Trophoblast cell (in vitro differentiated cells and primary cell): ENCODE data around the gene TAPT1.
"Not testable (repeated sequence)": the region's sequence is repeated elsewhere in the genome, so short reads cannot be mapped to it uniquely, and the experiment has no call there.

Experiments used
- DNase-seq, 2 donors: peaks; one replicate each; pipeline ENCODE4 v3.0.0-alpha.2; 2016
- H2AFZ ChIP-seq: 2 replicates; pipeline ENCODE4 v1.6.1; 2013; ENCODE audit warnings: low read length, moderate library complexity, mild to moderate bottlenecking; ENCODE audit not compliant: insufficient read depth, poor library complexity
- H2AK5ac ChIP-seq: 2 replicates; pipeline ENCODE4 v1.6.1; 2013; ENCODE audit warnings: mild to moderate bottlenecking, low read length
- H2BK120ac ChIP-seq: 2 replicates; pipeline ENCODE4 v1.6.1; 2013; ENCODE audit warnings: low read length, mild to moderate bottlenecking, moderate library complexity; ENCODE audit not compliant: insufficient read depth, poor library complexity
- H2BK12ac ChIP-seq: 2 replicates; pipeline ENCODE4 v1.6.1; 2013; ENCODE audit warnings: mild to moderate bottlenecking, low read length, moderate library complexity
- H2BK5ac ChIP-seq: 2 replicates; pipeline ENCODE4 v1.6.1; 2013; ENCODE audit warnings: low read length, low read depth, moderate library complexity, mild to moderate bottlenecking; ENCODE audit not compliant: poor library complexity
- H3K14ac ChIP-seq: 2 replicates; pipeline ENCODE4 v1.6.1; 2013; ENCODE audit warnings: mild to moderate bottlenecking, low read length
- H3K18ac ChIP-seq: 2 replicates; pipeline ENCODE4 v1.6.1; 2013; ENCODE audit warnings: mild to moderate bottlenecking, low read length
- H3K23ac ChIP-seq: 2 replicates; pipeline ENCODE4 v1.6.1; 2013; ENCODE audit warnings: low read length
- H3K27ac ChIP-seq: 2 replicates; pipeline ENCODE4 v1.5.1; 2013; ENCODE audit warnings: low read depth, mild to moderate bottlenecking, inconsistent platforms, low read length, moderate library complexity
- H3K27me3 ChIP-seq: 2 replicates; pipeline ENCODE4 v1.6.1; 2013; ENCODE audit warnings: inconsistent platforms, mild to moderate bottlenecking, low read length, moderate library complexity; ENCODE audit not compliant: insufficient read depth
- H3K36me3 ChIP-seq, 2 experiments: 1 replicate in 1 of 2; 2 replicates in 1 of 2; pipeline ENCODE4 v1.6.1; 2013; ENCODE audit warnings: low read length in 2 of 2, mild to moderate bottlenecking in 2 of 2, moderate library complexity in 1 of 2; ENCODE audit not compliant: insufficient read depth in 2 of 2, control insufficient read depth in 1 of 2
- H3K4ac ChIP-seq: 2 replicates; pipeline ENCODE4 v1.6.1; 2013; ENCODE audit warnings: low read depth, mild to moderate bottlenecking, low read length, moderate library complexity
- H3K4me1 ChIP-seq, 2 experiments: 1 replicate in 1 of 2; 2 replicates in 1 of 2; pipeline ENCODE4 v1.6.1; 2013; ENCODE audit warnings: low read length in 2 of 2, mild to moderate bottlenecking in 2 of 2, moderate library complexity in 1 of 2; ENCODE audit not compliant: insufficient read depth in 2 of 2, control insufficient read depth in 1 of 2
- H3K4me2 ChIP-seq: 2 replicates; pipeline ENCODE4 v1.6.1; 2013; ENCODE audit warnings: inconsistent platforms, mild to moderate bottlenecking, low read length, moderate library complexity
- H3K4me3 ChIP-seq: 2 replicates; pipeline ENCODE4 v1.5.1; 2013; ENCODE audit warnings: mild to moderate bottlenecking, low read depth, low read length, inconsistent platforms
- H3K79me1 ChIP-seq: one replicate; pipeline ENCODE4 v1.6.1; 2013; ENCODE audit warnings: low read length
- H3K79me2 ChIP-seq: 2 replicates; pipeline ENCODE4 v1.6.1; 2013; ENCODE audit warnings: low read length, mild to moderate bottlenecking; ENCODE audit not compliant: control insufficient read depth, insufficient read depth, poor library complexity
- H3K9ac ChIP-seq: 2 replicates; pipeline ENCODE4 v1.6.1; 2013; ENCODE audit warnings: mild to moderate bottlenecking, low read length
- H3K9me3 ChIP-seq: 2 replicates; pipeline ENCODE4 v1.6.1; 2013; ENCODE audit warnings: low read depth, mild to moderate bottlenecking, control low read depth, inconsistent platforms, low read length; ENCODE audit not compliant: insufficient read depth
- H4K12ac ChIP-seq: 2 replicates; pipeline ENCODE4 v1.6.1; 2013; ENCODE audit warnings: low read depth, mild to moderate bottlenecking, low read length, moderate library complexity
- H4K8ac ChIP-seq: 2 replicates; pipeline ENCODE4 v1.6.1; 2013; ENCODE audit warnings: low read depth, mild to moderate bottlenecking, low read length, moderate library complexity
- H4K91ac ChIP-seq: one replicate; pipeline ENCODE4 v1.6.1; 2013; ENCODE audit warnings: low read depth, mild to moderate bottlenecking, low read length, moderate library complexity
- WGBS: extraction: QIAGEN DNeasy Blood & Tissue Kit; methylation state at CpG from one replicate; pipeline ENCODE4 v1.1.7; 2013; ENCODE audit warnings: missing lambda C conversion rate; ENCODE audit not compliant: insufficient read length, insufficient coverage; ENCODE audit errors: extremely low coverage; 5-methylcytosine and 5-hydroxymethylcytosine counted together

The TAPT1 gene

GRCh38 chr4:16269742-16270453 lies 43.6 kb upstream of the TAPT1 start:
- DNase-seq = peak; percentile 39 to 55
- not testable (repeated sequence) for H3K36me3 ChIP-seq, H4K8ac ChIP-seq, H3K4ac ChIP-seq, H2AFZ ChIP-seq, H2BK12ac ChIP-seq, H3K9me3 ChIP-seq, H3K4me1 ChIP-seq, H3K9ac ChIP-seq, H2BK120ac ChIP-seq, H3K23ac ChIP-seq, H3K27ac ChIP-seq, H3K4me3 ChIP-seq, H3K27me3 ChIP-seq, H2BK5ac ChIP-seq, H3K79me2 ChIP-seq, H2AK5ac ChIP-seq, H3K4me2 ChIP-seq, H4K12ac ChIP-seq, H3K14ac ChIP-seq, H4K91ac ChIP-seq, H3K18ac ChIP-seq, H3K79me1 ChIP-seq
- WGBS = no CpG with 5 or more reads among the region's 4 CpGs

DNA sequence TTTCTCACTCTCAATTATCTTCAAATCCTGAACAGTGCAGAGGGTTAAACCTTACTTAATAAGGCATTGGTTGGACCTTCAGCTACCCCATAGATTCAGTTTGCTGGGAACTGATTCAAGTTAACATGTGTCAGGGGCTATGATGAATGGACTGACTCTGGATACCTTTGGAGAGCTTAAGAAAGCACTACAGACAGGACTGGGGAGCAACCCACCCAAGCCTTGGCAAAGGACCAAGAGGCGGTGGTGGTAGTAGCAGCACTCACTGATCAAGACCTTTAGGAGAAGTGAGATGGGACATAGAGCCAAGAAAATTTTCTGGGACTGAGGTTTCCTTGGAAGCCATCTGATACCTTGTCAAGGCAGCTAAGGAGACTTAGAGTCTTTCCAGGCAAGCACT lies 43.0 kb upstream of the TAPT1 start:
- no CpG with 5 or more reads among the region's 1 CpG for WGBS

DNA sequence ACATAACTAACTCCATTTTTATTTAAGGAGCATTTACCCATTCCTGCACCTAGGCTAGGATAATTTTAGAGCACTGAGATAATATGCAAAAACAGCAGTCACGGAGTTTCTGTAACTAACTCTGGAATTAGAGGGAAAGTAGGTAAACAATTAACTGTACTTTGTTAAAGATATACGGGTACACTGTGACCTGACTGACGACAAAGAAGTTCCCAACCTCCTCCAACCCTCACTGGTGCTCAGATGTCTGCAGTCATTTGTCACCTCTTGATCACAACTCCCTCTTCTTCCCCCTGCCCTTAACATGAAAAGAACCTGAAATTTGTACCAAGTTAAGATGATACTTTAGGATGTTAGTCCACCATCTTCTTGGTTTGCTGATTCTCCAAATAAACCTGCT lies 42.0 kb upstream of the TAPT1 start:
- Histone ChIP-seq H2AK5ac (no peak overlapping the region), H3K18ac (no peak overlapping the region), H3K27ac (no peak overlapping the region), H3K4ac (no peak overlapping the region), H3K23ac (no peak overlapping the region), H3K4me3 (no peak overlapping the region), H2AFZ (no peak overlapping the region), H3K9me3 (no peaks in the 10 kb centered on the region), H4K8ac (no peak overlapping the region), H3K79me1 (no peaks in the 10 kb centered on the region), H2BK120ac (no peak overlapping the region), H3K9ac (no peak overlapping the region), H3K4me2 (no peak overlapping the region), H3K4me1 (no peaks in the 10 kb centered on the region), H4K12ac (no peak overlapping the region), H3K27me3 (no peaks in the 10 kb centered on the region), H3K36me3 (no peaks in the 10 kb centered on the region), H4K91ac (no peak overlapping the region), H3K14ac (no peak overlapping the region), H3K79me2 (no peaks in the 10 kb centered on the region), H2BK12ac (no peak overlapping the region), H2BK5ac (no peak overlapping the region)
- WGBS = no CpG with 5 or more reads among the region's 3 CpGs
- no peak for DNase-seq

More for the DNA sequence above, 43.0 kb upstream of the TAPT1 start:
- H2BK12ac ChIP-seq = no peak overlapping the region
- no peak for DNase-seq
- H3K27me3 ChIP-seq = no peaks in the 10 kb centered on the region
- H3K4me2 ChIP-seq = no peak overlapping the region
- no peak overlapping the region for H2AFZ ChIP-seq
- H3K79me2 ChIP-seq = no peaks in the 10 kb centered on the region
- H4K8ac ChIP-seq = no peak overlapping the region
- no peak overlapping the region for H4K12ac ChIP-seq
- no peak overlapping the region for H2AK5ac ChIP-seq
- H3K4me1 ChIP-seq = no peaks in the 10 kb centered on the region
- H3K9ac ChIP-seq = no peak overlapping the region
- H3K14ac ChIP-seq = no peak overlapping the region
- no peak overlapping the region for H3K4me3 ChIP-seq
- no peak overlapping the region for H3K4ac ChIP-seq
- H3K23ac ChIP-seq = no peak overlapping the region
- no peaks in the 10 kb centered on the region for H3K9me3 ChIP-seq
- H4K91ac ChIP-seq = no peak overlapping the region
- no peak overlapping the region for H2BK5ac ChIP-seq
- no peaks in the 10 kb centered on the region for H3K79me1 ChIP-seq
- no peak overlapping the region for H2BK120ac ChIP-seq
- H3K27ac ChIP-seq = no peak overlapping the region
- H3K36me3 ChIP-seq = no peaks in the 10 kb centered on the region
- no peak overlapping the region for H3K18ac ChIP-seq

DNA sequence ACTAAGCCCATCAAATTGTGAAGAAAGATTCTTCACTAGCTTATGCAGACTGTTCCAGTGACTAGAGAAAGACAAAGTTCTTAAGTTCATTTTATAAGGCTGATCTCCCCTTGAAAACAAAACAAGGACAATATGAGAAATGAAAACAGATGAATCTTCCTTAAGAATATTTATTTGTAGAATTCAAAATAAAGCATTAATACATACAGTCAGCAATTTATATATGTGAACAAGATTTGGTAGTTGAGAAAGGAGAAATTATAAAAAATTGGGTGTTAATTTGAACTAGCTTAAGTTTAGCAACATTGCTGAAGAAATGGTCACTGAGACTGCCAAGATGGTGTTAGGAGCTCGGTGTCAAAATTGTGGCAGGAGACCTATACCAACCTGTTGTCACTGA lies 41.4 kb upstream of the TAPT1 start:
- H3K14ac ChIP-seq = no peak overlapping the region
- H3K18ac ChIP-seq = no peak overlapping the region
- H3K27me3 ChIP-seq = no peaks in the 10 kb centered on the region
- H2BK5ac ChIP-seq = no peak overlapping the region
- H3K9me3 ChIP-seq = no peaks in the 10 kb centered on the region
- no peak overlapping the region for H3K23ac ChIP-seq
- H3K4me2 ChIP-seq = no peak overlapping the region
- H4K91ac ChIP-seq = no peak overlapping the region
- no peak overlapping the region for H3K4me3 ChIP-seq
- H3K79me2 ChIP-seq = no peaks in the 10 kb centered on the region
- no peak overlapping the region for H2BK12ac ChIP-seq
- no peak overlapping the region for H3K27ac ChIP-seq
- H2AK5ac ChIP-seq = no peak overlapping the region
- no peak overlapping the region for H2AFZ ChIP-seq
- no peak overlapping the region for H2BK120ac ChIP-seq
- H4K8ac ChIP-seq = no peak overlapping the region
- no peaks in the 10 kb centered on the region for H3K36me3 ChIP-seq
- H3K9ac ChIP-seq = peak overlapping the region; percentile 63
- no peaks in the 10 kb centered on the region for H3K4me1 ChIP-seq
- no peak overlapping the region for H3K4ac ChIP-seq
- no peaks in the 10 kb centered on the region for H3K79me1 ChIP-seq
- no CpG with 5 or more reads among the region's 1 CpG for WGBS
- DNase-seq = no peak
- H4K12ac ChIP-seq = no peak overlapping the region
